ENCODE measurements around the gene JAKMIP2.

DNA sequence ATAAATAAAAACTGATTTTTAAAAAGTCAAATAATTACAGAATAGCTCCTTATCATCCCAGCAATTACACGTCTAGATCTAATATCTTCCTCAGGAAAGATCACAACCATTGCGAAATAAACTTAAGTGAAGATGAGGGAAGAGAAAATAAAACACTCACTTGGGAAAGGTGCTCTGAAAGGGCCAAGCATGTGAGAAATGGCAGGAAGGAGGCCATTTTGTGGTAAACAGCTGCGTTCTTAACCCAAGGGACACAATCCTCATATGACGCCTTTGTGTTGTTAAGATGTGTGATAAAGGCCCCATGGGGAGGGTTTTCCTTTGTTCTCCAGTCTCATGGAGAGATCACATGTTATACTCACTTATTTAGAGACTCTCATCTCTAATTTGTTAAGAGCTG is 32.5 kb downstream of the JAKMIP2 start:
- TF ChIP-seq, protein P1, sequence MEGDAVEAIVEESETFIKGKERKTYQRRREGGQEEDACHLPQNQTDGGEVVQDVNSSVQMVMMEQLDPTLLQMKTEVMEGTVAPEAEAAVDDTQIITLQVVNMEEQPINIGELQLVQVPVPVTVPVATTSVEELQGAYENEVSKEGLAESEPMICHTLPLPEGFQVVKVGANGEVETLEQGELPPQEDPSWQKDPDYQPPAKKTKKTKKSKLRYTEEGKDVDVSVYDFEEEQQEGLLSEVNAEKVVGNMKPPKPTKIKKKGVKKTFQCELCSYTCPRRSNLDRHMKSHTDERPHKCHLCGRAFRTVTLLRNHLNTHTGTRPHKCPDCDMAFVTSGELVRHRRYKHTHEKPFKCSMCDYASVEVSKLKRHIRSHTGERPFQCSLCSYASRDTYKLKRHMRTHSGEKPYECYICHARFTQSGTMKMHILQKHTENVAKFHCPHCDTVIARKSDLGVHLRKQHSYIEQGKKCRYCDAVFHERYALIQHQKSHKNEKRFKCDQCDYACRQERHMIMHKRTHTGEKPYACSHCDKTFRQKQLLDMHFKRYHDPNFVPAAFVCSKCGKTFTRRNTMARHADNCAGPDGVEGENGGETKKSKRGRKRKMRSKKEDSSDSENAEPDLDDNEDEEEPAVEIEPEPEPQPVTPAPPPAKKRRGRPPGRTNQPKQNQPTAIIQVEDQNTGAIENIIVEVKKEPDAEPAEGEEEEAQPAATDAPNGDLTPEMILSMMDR (conservative IDR thresholded peaks at IDR 0.05 in 1 of 2, IDR thresholded peaks at IDR 0.05 in 1 of 2; ENCODE audit: low read depth in 1 of 2, low read length in 2 of 2) = no peak
- no peak for TF ChIP-seq EZH2 (IDR thresholded peaks at IDR 0.05; ENCODE audit: low read length, missing control alignments)
